H1 (cell line): Measurements from ENCODE around the gene PRCD. TPM values are rescaled to one million over a fixed set of nuclear protein-coding genes. Genes with fewer than 3 reads are reported as not detected.

Experiments
- CTCF ChIA-PET: fragments of 300-600 bp; sonication (Branson Sonifier 250); formaldehyde crosslinking; loops from one replicate; lab custom pipeline; 2021; ENCODE audit not compliant: partially characterized antibody; lab: Charles Lee
- POLR2A ChIA-PET: fragments of 300-600 bp; sonication (Branson Sonifier 250); formaldehyde crosslinking; loops from one replicate; lab custom pipeline; 2021; ENCODE audit warnings: inconsistent platforms; ENCODE audit not compliant: partially characterized antibody; lab: Charles Lee
- DNase-seq, 2 experiments: peaks; one replicate each; pipeline versions ENCODE4 v3.0.0 to v3.0.0-alpha.2; 2010 to 2022; ENCODE audit warnings: low spot score in 2 of 2, low read depth in 1 of 2, mixed read lengths in 1 of 2
- FAIRE-seq: peaks from 2 replicates; lab custom pipeline; 2011; peaks lifted over from hg19 to GRCh38; lab: Jason Lieb, UNC
- H2AFZ ChIP-seq: 2 replicates; pipeline ENCODE4 v1.8.1; 2012; ENCODE audit warnings: low read length, inconsistent platforms
- H2AK5ac ChIP-seq: 2 replicates; pipeline ENCODE4 v1.6.1; 2013; ENCODE audit warnings: low read depth, low read length
- H2BK120ac ChIP-seq: replicated peaks from 2 replicates; pipeline ENCODE3; 2013; ENCODE audit warnings: low read depth, low read length, inconsistent platforms
- H2BK12ac ChIP-seq: 2 replicates; pipeline ENCODE4 v1.6.1; 2013; ENCODE audit warnings: low read depth, low read length
- H2BK15ac ChIP-seq: 2 replicates; pipeline ENCODE4 v1.6.1; 2013; ENCODE audit warnings: low read length
- H2BK20ac ChIP-seq: 2 replicates; pipeline ENCODE4 v1.6.1; 2013; ENCODE audit warnings: low read length
- H2BK5ac ChIP-seq: 2 replicates; pipeline ENCODE4 v1.6.1; 2013; ENCODE audit warnings: low read depth, low read length
- H3K14ac ChIP-seq: 2 replicates; pipeline ENCODE4 v1.6.1; 2013; ENCODE audit warnings: inconsistent platforms; ENCODE audit not compliant: insufficient read length
- H3K18ac ChIP-seq: 2 replicates; pipeline ENCODE4 v1.6.1; 2013; ENCODE audit warnings: low read length; ENCODE audit errors: extremely low read depth
- H3K23ac ChIP-seq: 2 replicates; pipeline ENCODE4 v1.6.1; 2013; ENCODE audit warnings: inconsistent platforms; ENCODE audit not compliant: insufficient read length
- H3K23me2 ChIP-seq: 2 replicates; pipeline ENCODE4 v1.6.1; 2013; ENCODE audit warnings: low read depth, low read length
- H3K27ac ChIP-seq: 2 replicates; pipeline ENCODE4 v1.6.1; 2011; ENCODE audit warnings: low read depth, low read length, inconsistent platforms
- H3K27me3 ChIP-seq, 4 experiments: replicated peaks in 1 of 4; 1 replicate in 1 of 4; 2 replicates in 3 of 4; pipeline versions ENCODE4 v1.6.1 to v1.8.1; 2011 to 2013; ENCODE audit warnings: low read length in 3 of 4, mild to moderate bottlenecking in 3 of 4, inconsistent platforms in 2 of 4, mixed read lengths in 2 of 4, moderate library complexity in 1 of 4; ENCODE audit not compliant: control insufficient read depth in 3 of 4, insufficient read depth in 3 of 4; ENCODE audit errors: extremely low read depth in 1 of 4
- H3K36me3 ChIP-seq, 4 experiments: 2 replicates each; pipeline versions ENCODE4 v1.6.1 to v1.8.1; 2011 to 2013; ENCODE audit warnings: mild to moderate bottlenecking in 4 of 4, low read length in 3 of 4, moderate library complexity in 2 of 4, control low read depth in 1 of 4, inconsistent platforms in 1 of 4; ENCODE audit not compliant: insufficient read depth in 4 of 4, control insufficient read depth in 2 of 4
- H3K4ac ChIP-seq: replicated peaks from 2 replicates; pipeline ENCODE3; 2013; ENCODE audit warnings: low read length, low read depth, mixed read lengths, inconsistent platforms; ENCODE audit not compliant: insufficient read length
- H3K4me1 ChIP-seq, 4 experiments: replicated peaks in 1 of 4; 1 replicate in 1 of 4; 2 replicates in 3 of 4; pipeline versions ENCODE4 v1.6.1 to v1.8.1; 2011 to 2013; ENCODE audit warnings: low read length in 3 of 4, inconsistent platforms in 2 of 4, mixed read lengths in 1 of 4; ENCODE audit not compliant: insufficient read depth in 4 of 4, control insufficient read depth in 3 of 4
- H3K4me2 ChIP-seq, 2 experiments: 2 replicates each; pipeline versions ENCODE4 v1.6.1 to v1.8.1; 2011 to 2013; ENCODE audit warnings: low read depth in 2 of 2, low read length in 2 of 2, control low read depth in 1 of 2, inconsistent platforms in 1 of 2, mild to moderate bottlenecking in 1 of 2; ENCODE audit not compliant: insufficient read depth in 1 of 2
- H3K4me3 ChIP-seq, 4 experiments: fragments of 200-600, 300-600 bp in 1 of 4; sonication (generic), shearing (Covaris generic), sonication (Bioruptor Twin) in 1 of 4; 2 replicates each; pipeline versions ENCODE4 v1.5.1 to v1.8.1; 2011 to 2016; ENCODE audit warnings: low read length in 4 of 4, low read depth in 3 of 4, control low read depth in 2 of 4, inconsistent platforms in 2 of 4, mild to moderate bottlenecking in 2 of 4, mixed read lengths in 1 of 4, moderate library complexity in 1 of 4; ENCODE audit not compliant: insufficient read depth in 2 of 4; ENCODE audit errors: extremely low read depth in 1 of 4
- H3K56ac ChIP-seq: replicated peaks from 2 replicates; pipeline ENCODE3; 2013; ENCODE audit warnings: low read depth, mild to moderate bottlenecking, mixed read lengths, low read length, inconsistent platforms; ENCODE audit not compliant: insufficient read length
- H3K79me1 ChIP-seq: 2 replicates; pipeline ENCODE4 v1.6.1; 2013; ENCODE audit warnings: low read depth, low read length, control low read depth
- H3K79me2 ChIP-seq, 2 experiments: 2 replicates each; pipeline versions ENCODE4 v1.6.1 to v1.8.1; 2012 to 2013; ENCODE audit warnings: low read length in 2 of 2, mild to moderate bottlenecking in 2 of 2, inconsistent platforms in 1 of 2; ENCODE audit not compliant: insufficient read depth in 2 of 2, control insufficient read depth in 1 of 2
- H3K9ac ChIP-seq, 4 experiments: replicated peaks in 1 of 4; 1 replicate in 1 of 4; 2 replicates in 3 of 4; pipeline versions ENCODE4 v1.6.1 to v1.8.1; 2011 to 2013; ENCODE audit warnings: low read depth in 3 of 4, low read length in 3 of 4, control low read depth in 2 of 4, mild to moderate bottlenecking in 2 of 4, moderate library complexity in 2 of 4, inconsistent platforms in 1 of 4; ENCODE audit errors: extremely low read depth in 1 of 4
- H3K9me3 ChIP-seq, 2 experiments: 2 replicates each; pipeline versions ENCODE4 v1.6.1 to v1.8.1; 2012 to 2013; ENCODE audit warnings: mild to moderate bottlenecking in 2 of 2, moderate library complexity in 2 of 2, control low read depth in 1 of 2, inconsistent platforms in 1 of 2, low read depth in 1 of 2, low read length in 1 of 2, mixed read lengths in 1 of 2; ENCODE audit not compliant: insufficient read depth in 2 of 2
- H4K20me1 ChIP-seq, 2 experiments: replicated peaks in 1 of 2; 2 replicates each; pipeline versions ENCODE3 to v1.8.1; 2011 to 2013; ENCODE audit warnings: inconsistent platforms in 2 of 2, low read length in 2 of 2, mild to moderate bottlenecking in 1 of 2; ENCODE audit not compliant: insufficient read depth in 2 of 2, control insufficient read depth in 1 of 2
- H4K5ac ChIP-seq: 2 replicates; pipeline ENCODE4 v1.6.1; 2013; ENCODE audit warnings: low read length, low read depth, mixed read lengths, inconsistent platforms; ENCODE audit not compliant: insufficient read length
- H4K8ac ChIP-seq: 2 replicates; pipeline ENCODE4 v1.8.0; 2013; ENCODE audit warnings: mild to moderate bottlenecking, moderate library complexity, low read length, inconsistent platforms; ENCODE audit not compliant: insufficient read depth; ENCODE audit errors: extremely low read depth
- H4K91ac ChIP-seq: replicated peaks from 2 replicates; pipeline ENCODE3; 2013; ENCODE audit warnings: low read length, mixed read lengths, inconsistent platforms; ENCODE audit not compliant: insufficient read length
- EZH2 ChIP-seq: fragments of 200-600 bp; sonication (generic); IDR thresholded peaks from 2 replicates; pipeline ENCODE4 v1.7.1; 2012; ENCODE audit warnings: low read depth, mild to moderate bottlenecking, moderate library complexity, low read length, inconsistent platforms; ENCODE audit not compliant: severe bottlenecking
- GTF2F1 ChIP-seq: IDR thresholded peaks from 2 replicates; pipeline ENCODE4 v1.6.1; 2012; ENCODE audit warnings: low read depth, low read length, improper control_type of control experiment, borderline replicate concordance
- JUN ChIP-seq: IDR thresholded peaks from 2 replicates; pipeline ENCODE4 v1.6.1; 2011; ENCODE audit warnings: low read depth, mild to moderate bottlenecking, improper control_type of control experiment, low read length
- JUND ChIP-seq: IDR thresholded peaks from 2 replicates; pipeline ENCODE4 v1.6.1; 2011; ENCODE audit warnings: mild to moderate bottlenecking, improper control_type of control experiment, low read length
- KDM4A ChIP-seq: IDR thresholded peaks from one replicate; pipeline ENCODE4 v1.7.1; 2012; ENCODE audit warnings: low read depth, mild to moderate bottlenecking, moderate library complexity, low read length, inconsistent platforms; ENCODE audit not compliant: severe bottlenecking
- NANOG ChIP-seq: IDR thresholded peaks from 2 replicates; pipeline ENCODE4 v1.6.1; 2011; ENCODE audit warnings: low read length, low read depth, mild to moderate bottlenecking, inconsistent platforms; ENCODE audit not compliant: insufficient read depth, poor library complexity, severe bottlenecking
- POLR2A ChIP-seq, 2 experiments: IDR thresholded peaks; 1 replicate in 1 of 2; 2 replicates in 1 of 2; pipeline ENCODE4 v1.6.1; 2011; ENCODE audit warnings: low read depth in 2 of 2, low read length in 2 of 2, mild to moderate bottlenecking in 2 of 2; ENCODE audit errors: control extremely low read depth in 1 of 2
- POLR2AphosphoS5 ChIP-seq: IDR thresholded peaks from 2 replicates; pipeline ENCODE4 v1.6.1; 2011; ENCODE audit warnings: low read depth, low read length
- RFX5 ChIP-seq: IDR thresholded peaks from 2 replicates; pipeline ENCODE4 v1.6.1; 2011; ENCODE audit warnings: low read depth, low read length, improper control_type of control experiment, borderline replicate concordance
- RNF2 ChIP-seq: fragments of 200-900, 300-1000 bp; sonication (generic); IDR thresholded peaks from 2 replicates; pipeline ENCODE4 v1.7.1; 2016; ENCODE audit warnings: borderline replicate concordance, low read depth, mild to moderate bottlenecking, antibody characterized with exemption, low read length; ENCODE audit not compliant: poor library complexity, severe bottlenecking; ENCODE audit errors: missing control alignments
- SP1 ChIP-seq: IDR thresholded peaks from 2 replicates; pipeline ENCODE4 v1.6.1; 2011; ENCODE audit warnings: low read depth, low read length
- SP2 ChIP-seq: IDR thresholded peaks from 2 replicates; pipeline ENCODE4 v1.6.1; 2012; ENCODE audit warnings: mild to moderate bottlenecking, low read length, inconsistent platforms
- WGBS, 2 experiments: shearing (Covaris generic) in 1 of 2; methylation state at CpG; one replicate each; pipeline versions ENCODE4 v1.1.6 to v1.1.7; 2013 to 2015; ENCODE audit warnings: low lambda C conversion rate in 2 of 2, mixed read lengths in 2 of 2, inconsistent platforms in 1 of 2, low coverage in 1 of 2, missing lambda C conversion rate in 1 of 2; ENCODE audit not compliant: insufficient replicate concordance in 2 of 2, insufficient coverage in 1 of 2, insufficient read length in 1 of 2; ENCODE audit errors: extremely low coverage in 1 of 2, missing lambda C conversion rate in 1 of 2; 5-methylcytosine and 5-hydroxymethylcytosine counted together
- polyA plus RNA-seq, 7 experiments: library from polyadenylated mRNA; depleted of rRNA in 3 of 7; stranded (reverse) in 5 of 7; unstranded in 2 of 7; fragments of >200 nt in 5 of 7; fragments of 200-250 nt in 2 of 7; gene quantifications; 1 replicate in 5 of 7; 2 replicates in 1 of 7; 4 replicates in 1 of 7; pipeline versions ENCODE4 v1.2.1 to v1.2.3, GENCODE V29; 2011 to 2013; ENCODE audit warnings: missing spikeins in 2 of 7, mixed read lengths in 2 of 7
- total RNA-seq: library from RNA; stranded (reverse); fragmentation: NEBNext Ultra II Directional; extraction: Animal tissue kit (Norgen Biotek cat#: 25700); gene quantifications from 2 replicates; pipeline ENCODE4 v1.2.1, GENCODE V29; 2021

Gene PRCD
- total and polyA plus RNA-seq, 2 of the 8 experiments (the other 6 are each of a cell fraction or from before 2014, with no cell fraction given), result 0.77 to 2.1 TPM

DNA sequence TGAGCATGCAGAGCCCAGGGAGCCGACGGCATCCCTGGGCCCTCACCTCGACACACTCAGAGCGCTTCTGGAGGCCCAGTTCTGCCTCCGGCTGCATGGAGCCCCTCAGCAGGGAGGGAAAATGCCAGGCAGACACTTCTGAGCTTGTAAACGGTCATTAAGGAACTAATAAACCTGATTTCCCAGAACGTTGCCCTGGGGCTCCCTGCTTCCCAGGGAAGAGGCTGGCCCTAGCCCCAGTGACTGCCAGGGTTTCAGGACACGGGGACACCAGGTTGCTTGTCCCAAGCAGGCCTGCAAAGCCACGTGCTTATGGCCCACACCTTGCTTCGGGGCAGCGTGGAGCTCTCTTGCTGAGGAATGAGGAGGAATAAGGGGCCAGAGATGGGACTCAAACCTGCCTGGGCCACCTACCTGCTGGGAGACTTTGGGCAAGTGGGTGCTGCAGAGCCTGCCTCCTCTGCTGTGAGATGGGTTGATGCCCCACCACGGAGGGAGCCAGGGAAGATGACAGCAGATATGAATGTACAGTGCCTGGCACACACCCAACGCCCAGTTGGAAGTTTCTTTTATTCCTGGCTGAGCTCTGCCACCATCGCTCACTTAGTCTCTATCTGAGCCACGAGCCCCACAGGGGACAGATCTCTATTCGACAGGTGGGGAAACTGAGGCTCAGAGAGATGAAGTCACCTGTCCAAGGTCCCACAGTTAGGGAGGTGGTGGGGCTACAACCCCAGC lies 44.0 kb upstream of the PRCD start:
- ChIA-PET POLR2A (interaction anchor here (0.7 to 1.2 kb wide), 3 partner anchors 29 to 1024 kb away, joined by 3 to 4 read pairs (median 3); partner anchors contain the start of gene AANAT), CTCF (interaction anchor here (0.8 to 20.2 kb wide), 6 partner anchors 11 to 69 kb away, joined by 3 to 446 read pairs (median 7); partner anchors contain the start of gene AANAT)
- Histone ChIP-seq H3K4me3 (no peak overlapping the region), H2BK20ac (no peak overlapping the region), H3K9ac (no peak overlapping the region), H3K23me2 (peaks cover 6% of the 10 kb centered on the region; the same call in 1 of the 2 replicates), H2BK5ac (0 out of 2 replicates have a peak overlapping the region, but pooled peaks have one; percentile 16), H3K18ac (no peak overlapping the region), H3K27ac (no peak overlapping the region), H4K20me1 (peaks cover 8 to 29% of the 10 kb centered on the region in 2 experiments), H3K56ac (no peak overlapping the region), H3K4me2 (no peak overlapping the region), H2AFZ (no peak overlapping the region), H3K23ac (no peak overlapping the region), H2BK12ac (no peak overlapping the region), H4K5ac (no peak overlapping the region), H3K9me3 (no peaks in the 10 kb centered on the region), H2BK120ac (no peak overlapping the region), H3K14ac (no peak overlapping the region), H4K91ac (no peak overlapping the region), H3K4me1 (peaks cover 10 to 48% (median 37%) of the 10 kb centered on the region in 4 experiments), H3K27me3 (no peaks in the 10 kb centered on the region), H4K8ac (no peak overlapping the region), H3K36me3 (no peaks in the 10 kb centered on the region), H3K79me2 (peaks cover 0 to 6% of the 10 kb centered on the region in 2 experiments; a peak in 2 of 4 replicates), H2AK5ac (no peak overlapping the region), H2BK15ac (no peak overlapping the region), H3K4ac (no peak overlapping the region), H3K79me1 (peaks cover 12% of the 10 kb centered on the region)
- FAIRE-seq, result no peak
- 86% methylated on average over 16 of the region's 16 CpGs; no CpG with 5 or more reads in 1 of the 2 experiments for WGBS, 2 experiments
- peak in 1 of 2 experiments; percentile 39 for DNase-seq
- TF ChIP-seq NANOG (no peak), SP1 (no peak), POLR2AphosphoS5 (no peak), JUND (no peak), JUN (no peak), RFX5 (no peak), SP2 (no peak), GTF2F1 (no peak), EZH2 (no peak), RNF2 (no peak), POLR2A (IDR thresholded peaks at IDR 0.05; ENCODE audit: control extremely low read depth in 1 of 2, low read depth in 2 of 2, low read length in 2 of 2) (no peak), KDM4A (no peak)
